ENCODE results near the gene DOCK10.

Gene DOCK10

GRCh38 chr2:224769489-224769888 is 272.8 kb downstream of the DOCK10 start:
- no peak overlapping the region for H3K4me3 ChIP-seq (replicated peaks in 1 of 2; ENCODE audit: low read depth in 2 of 2, low read length in 2 of 2)
- TF ChIP-seq CTCF (IDR thresholded peaks at IDR 0.05; ENCODE audit: low read depth, low read length): no peak
- no peak for DNase-seq (ENCODE audit: low read depth in 2 of 2)

- TF ChIP-seq CTCF (IDR thresholded peaks at IDR 0.05; ENCODE audit: low read depth, low read length): no peak
- no peak overlapping the region for H3K4me3 ChIP-seq (replicated peaks in 1 of 2; ENCODE audit: low read depth in 2 of 2, low read length in 2 of 2)
- no peak for DNase-seq (ENCODE audit: low read depth in 2 of 2)
Measured at GRCh38 chr2:224764565-224765236, 277.6 kb downstream of the DOCK10 start.

GRCh38 chr2:224757934-224758548 is 284.2 kb downstream of the DOCK10 start:
- no peak overlapping the region for H3K4me3 ChIP-seq (replicated peaks in 1 of 2; ENCODE audit: low read depth in 2 of 2, low read length in 2 of 2)
- no peak for TF ChIP-seq CTCF (IDR thresholded peaks at IDR 0.05; ENCODE audit: low read depth, low read length)
- DNase-seq (ENCODE audit: low read depth in 2 of 2): no peak

- no peak for TF ChIP-seq CTCF (IDR thresholded peaks at IDR 0.05; ENCODE audit: low read depth, low read length)
Measured at GRCh38 chr2:224753743-224754540, 288.3 kb downstream of the DOCK10 start.

GRCh38 chr2:224751996-224752698 is 290.1 kb downstream of the DOCK10 start:
- no peak overlapping the region for H3K4me3 ChIP-seq (replicated peaks in 1 of 2; ENCODE audit: low read depth in 2 of 2, low read length in 2 of 2)
- no peak for DNase-seq (ENCODE audit: low read depth in 2 of 2)
- TF ChIP-seq CTCF (IDR thresholded peaks at IDR 0.05; ENCODE audit: low read depth, low read length): no peak

More at GRCh38 chr2:224753743-224754540, 288.3 kb downstream of the DOCK10 start:
- peak; percentile 92 to 95 for DNase-seq (ENCODE audit: low read depth in 2 of 2)
- H3K4me3 ChIP-seq (replicated peaks in 1 of 2; ENCODE audit: low read depth in 2 of 2, low read length in 2 of 2): no peak overlapping the region

GRCh38 chr2:224749136-224749535 is 293.1 kb downstream of the DOCK10 start:
- no peak overlapping the region for H3K4me3 ChIP-seq (replicated peaks in 1 of 2; ENCODE audit: low read depth in 2 of 2, low read length in 2 of 2)
- DNase-seq (ENCODE audit: low read depth in 2 of 2): peak in 1 of 2 donors; percentile 34
- peak; percentile 21 for TF ChIP-seq CTCF (IDR thresholded peaks at IDR 0.05; ENCODE audit: low read depth, low read length)

All from cardiac fibroblast (primary cell).